Endothelial cell of umbilical vein (primary cell): ENCODE data around the gene TCF7. TPM values are rescaled to one million over a fixed set of nuclear protein-coding genes. Genes with fewer than 3 reads are reported as not detected.

Experiments
- BruUV-seq: library from RNA; stranded (reverse); fragments of 400-500 nt; replicated peaks from 2 replicates; lab custom pipeline; 2021; lab: Mats Ljungman, UMichigan
- CTCF ChIA-PET: fragments of 300-600, 350-600 bp; sonication (Branson Sonifier 250); formaldehyde crosslinking; loops from one replicate; lab custom pipeline; 2021; ENCODE audit warnings: antibody characterized with exemption, inconsistent platforms; lab: Charles Lee
- POLR2A ChIA-PET: fragments of 300-600, 350-600 bp; sonication (Branson Sonifier 250); formaldehyde crosslinking; loops from one replicate; lab custom pipeline; 2021; ENCODE audit warnings: antibody characterized with exemption, inconsistent platforms; lab: Charles Lee
- DNase-seq: peaks from one replicate; pipeline ENCODE4 v3.0.0-alpha.2; 2011; ENCODE audit warnings: low read depth, low spot score
- FAIRE-seq: peaks from 2 replicates; lab custom pipeline; 2011; peaks lifted over from hg19 to GRCh38; lab: Jason Lieb, UNC
- H2AFZ ChIP-seq: 2 replicates; pipeline ENCODE4 v1.6.0; 2012; ENCODE audit warnings: low read depth, low read length, control low read depth, inconsistent platforms
- H3K27ac ChIP-seq: 2 replicates; pipeline ENCODE4 v1.5.1; 2011; ENCODE audit warnings: low read depth, mild to moderate bottlenecking, control low read depth, low read length, moderate library complexity; ENCODE audit not compliant: insufficient read depth
- H3K27me3 ChIP-seq, 2 experiments: 2 replicates each; pipeline versions ENCODE4 v1.6.0 to v1.6.1; 2011; ENCODE audit warnings: low read length in 2 of 2, mixed read lengths in 1 of 2; ENCODE audit not compliant: control insufficient read depth in 2 of 2, insufficient read depth in 2 of 2
- H3K36me3 ChIP-seq, 2 experiments: 2 replicates in 1 of 2; 3 replicates in 1 of 2; pipeline ENCODE4 v1.5.1; 2011; ENCODE audit warnings: low read length in 2 of 2, mild to moderate bottlenecking in 1 of 2, moderate library complexity in 1 of 2; ENCODE audit not compliant: control insufficient read depth in 2 of 2, insufficient read depth in 2 of 2; ENCODE audit errors: extremely low read depth in 1 of 2
- H3K4me1 ChIP-seq: 3 replicates; pipeline ENCODE4 v1.5.1; 2011; ENCODE audit warnings: mild to moderate bottlenecking, low read length; ENCODE audit not compliant: control insufficient read depth, insufficient read depth; ENCODE audit errors: extremely low read depth
- H3K4me2 ChIP-seq: 2 replicates; pipeline ENCODE4 v1.6.1; 2011; ENCODE audit warnings: low read length, control low read depth, mixed read lengths; ENCODE audit not compliant: insufficient read depth
- H3K4me3 ChIP-seq, 3 experiments: fragments of 200-600 bp in 1 of 3; sonication (generic), shearing (Covaris generic) in 1 of 3; replicated peaks in 1 of 3; 2 replicates each; pipeline ENCODE4 v1.5.1; 2011 to 2016; ENCODE audit warnings: control low read depth in 3 of 3, low read length in 3 of 3, mild to moderate bottlenecking in 2 of 3, inconsistent platforms in 1 of 3, low read depth in 1 of 3, moderate library complexity in 1 of 3; ENCODE audit not compliant: insufficient read depth in 1 of 3
- H3K79me2 ChIP-seq: 2 replicates; pipeline ENCODE4 v1.6.0; 2012; ENCODE audit warnings: low read length, inconsistent platforms; ENCODE audit not compliant: control insufficient read depth, insufficient read depth
- H3K9ac ChIP-seq: replicated peaks from 2 replicates; pipeline ENCODE3; 2011; ENCODE audit warnings: low read length, control low read depth; ENCODE audit not compliant: insufficient read depth; ENCODE audit errors: extremely low read depth
- H3K9me1 ChIP-seq: replicated peaks from 3 replicates; pipeline ENCODE4 v1.6.0; 2011; ENCODE audit warnings: mild to moderate bottlenecking, low read length; ENCODE audit not compliant: control insufficient read depth, insufficient read depth; ENCODE audit errors: extremely low read depth
- H3K9me3 ChIP-seq: replicated peaks from 2 replicates; pipeline ENCODE4 v1.5.1; 2012; ENCODE audit warnings: low read length, inconsistent platforms; ENCODE audit not compliant: control insufficient read depth, insufficient read depth
- H4K20me1 ChIP-seq: replicated peaks from 2 replicates; pipeline ENCODE3; 2011; ENCODE audit warnings: mild to moderate bottlenecking, low read length; ENCODE audit not compliant: control insufficient read depth, insufficient read depth; ENCODE audit errors: extremely low read depth
- JUN ChIP-seq: IDR thresholded peaks from 2 replicates; pipeline ENCODE4 v1.6.1; 2011; ENCODE audit warnings: borderline replicate concordance, low read depth; ENCODE audit not compliant: insufficient read length, insufficient read depth
- MYC ChIP-seq: IDR thresholded peaks from one replicate; pipeline ENCODE4 v1.6.1; 2011; ENCODE audit warnings: mild to moderate bottlenecking, low read depth, low read length
- POLR2A ChIP-seq: IDR thresholded peaks from 2 replicates; pipeline ENCODE4 v1.6.1; 2012; ENCODE audit warnings: low read depth, mild to moderate bottlenecking, control low read depth, low read length
- dilution Hi-C: fragments of 300-500 bp; cut with MboI; formaldehyde crosslinking; loops from one replicate; pipeline ENCODE4 v1.15.0; 2019; ENCODE audit warnings: low sequenced_read_pairs; ENCODE audit not compliant: extremely low pct_ligation_motif_present
- intact Hi-C: fragments of 100-400 bp; cut with micrococcal nuclease; formaldehyde crosslinking; loops from one replicate; pipeline ENCODE4 v1.10.0; 2022
- polyA plus RNA-seq, 4 experiments: library from polyadenylated mRNA; depleted of rRNA in 3 of 4; stranded (reverse) in 3 of 4; unstranded in 1 of 4; fragments of >200 nt; gene quantifications; 2 replicates each; pipeline versions ENCODE4 v1.2.1 to v1.2.3, GENCODE V29; 2011 to 2012; ENCODE audit warnings: missing spikeins in 1 of 4
- total RNA-seq: library from RNA; stranded (reverse); gene quantifications from 2 replicates; pipeline ENCODE4 v1.2.3, GENCODE V29; 2021
- TF ChIP-seq, protein P1 (sequence below), 2 donors: IDR thresholded peaks; 1 replicate in 1 of 2; 2 replicates in 1 of 2; pipeline ENCODE4 v1.5.1; 2011; ENCODE audit warnings: low read length in 2 of 2, mild to moderate bottlenecking in 2 of 2, moderate library complexity in 2 of 2, control low read depth in 1 of 2, inconsistent platforms in 1 of 2, low read depth in 1 of 2; ENCODE audit not compliant: insufficient read depth in 1 of 2; ENCODE audit errors: extremely low read depth in 1 of 2

The TCF7 gene
- total and polyA plus RNA-seq, 2 donors (not counting 3 experiments of a cell fraction or from before 2014, with no cell fraction given): 1.8 to 2.5 TPM

DNA sequence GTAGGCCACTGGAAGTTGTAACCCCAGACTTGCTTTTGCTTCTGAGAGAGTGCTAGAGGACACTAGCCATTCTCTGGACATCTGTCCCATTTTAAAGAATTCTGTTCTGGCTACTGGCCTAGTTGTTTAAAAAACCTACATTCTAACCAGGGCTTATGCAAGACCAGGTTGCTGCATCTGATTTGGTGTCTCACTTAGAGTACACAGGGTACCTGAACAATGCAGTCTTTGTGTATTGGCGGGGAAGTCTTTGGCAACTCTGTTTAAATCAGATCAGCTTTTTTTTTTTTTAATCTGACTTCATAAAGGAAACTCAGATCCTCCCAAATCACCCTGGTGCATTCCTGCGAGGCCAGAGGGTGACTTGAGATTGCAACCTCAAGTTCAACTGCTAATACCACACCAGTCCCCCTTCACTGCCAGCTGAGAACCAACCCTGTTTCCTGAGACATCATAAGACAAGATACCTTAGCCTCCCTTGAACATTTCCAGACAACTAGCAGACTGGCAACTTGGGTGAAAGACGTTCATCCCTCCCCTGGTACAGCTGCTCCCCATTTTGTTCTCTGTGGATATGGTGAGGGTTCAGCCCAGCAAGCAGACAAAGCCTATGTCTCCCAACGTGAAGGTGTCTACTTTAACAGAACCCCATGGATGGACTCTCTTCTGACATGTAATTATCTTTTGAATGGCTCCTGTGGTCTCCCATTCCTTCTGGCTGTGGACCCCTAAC, 35.3 kb downstream of the TCF7 start:
- no peak overlapping the region for H3K4me2 ChIP-seq

More for the DNA sequence above, 35.3 kb downstream of the TCF7 start:
- Histone ChIP-seq H3K4me1 (no peaks in the 10 kb centered on the region), H3K27me3 (no peaks in the 10 kb centered on the region), H3K27ac (no peak overlapping the region), H3K9ac (no peak overlapping the region), H3K9me3 (no peaks in the 10 kb centered on the region), H3K79me2 (peaks cover 23% of the 10 kb centered on the region), H3K36me3 (peaks cover 22 to 30% of the 10 kb centered on the region in 2 experiments), H3K4me3 (no peak overlapping the region), H4K20me1 (peaks cover 3% of the 10 kb centered on the region), H3K9me1 (no peaks in the 10 kb centered on the region), H2AFZ (no peak overlapping the region)
- intact Hi-C loops (no loop called here), dilution Hi-C loops (no loop called here)
- TF ChIP-seq JUN (no peak), MYC (no peak), POLR2A (no peak)
- TF ChIP-seq, protein P1, sequence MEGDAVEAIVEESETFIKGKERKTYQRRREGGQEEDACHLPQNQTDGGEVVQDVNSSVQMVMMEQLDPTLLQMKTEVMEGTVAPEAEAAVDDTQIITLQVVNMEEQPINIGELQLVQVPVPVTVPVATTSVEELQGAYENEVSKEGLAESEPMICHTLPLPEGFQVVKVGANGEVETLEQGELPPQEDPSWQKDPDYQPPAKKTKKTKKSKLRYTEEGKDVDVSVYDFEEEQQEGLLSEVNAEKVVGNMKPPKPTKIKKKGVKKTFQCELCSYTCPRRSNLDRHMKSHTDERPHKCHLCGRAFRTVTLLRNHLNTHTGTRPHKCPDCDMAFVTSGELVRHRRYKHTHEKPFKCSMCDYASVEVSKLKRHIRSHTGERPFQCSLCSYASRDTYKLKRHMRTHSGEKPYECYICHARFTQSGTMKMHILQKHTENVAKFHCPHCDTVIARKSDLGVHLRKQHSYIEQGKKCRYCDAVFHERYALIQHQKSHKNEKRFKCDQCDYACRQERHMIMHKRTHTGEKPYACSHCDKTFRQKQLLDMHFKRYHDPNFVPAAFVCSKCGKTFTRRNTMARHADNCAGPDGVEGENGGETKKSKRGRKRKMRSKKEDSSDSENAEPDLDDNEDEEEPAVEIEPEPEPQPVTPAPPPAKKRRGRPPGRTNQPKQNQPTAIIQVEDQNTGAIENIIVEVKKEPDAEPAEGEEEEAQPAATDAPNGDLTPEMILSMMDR (IDR thresholded peaks at IDR 0.05; ENCODE audit: extremely low read depth in 1 of 2, insufficient read depth in 1 of 2, low read depth in 1 of 2, low read length in 2 of 2): no peak
- no peak for DNase-seq
- FAIRE-seq: no peak
- POLR2A ChIA-PET: interaction anchor here (1.0 kb wide), 1 partner anchor 27 kb away, joined by 3 read pairs; the partner anchor contains the start of gene SKP1
- BruUV-seq: no TSS peak
- CTCF ChIA-PET: interaction anchor here (1.5 to 4.9 kb wide), 3 partner anchors 10 to 140 kb away, joined by 4 to 38 read pairs (median 22); no protein-coding TSS in a partner anchor
